NCI-H1092 treated with DMSO at 0.1 percent for 48 hours (cell line): ENCODE measurements around the gene LHFPL3.
"Not testable (repeated sequence)": the region's sequence is repeated elsewhere in the genome, so short reads cannot be mapped to it uniquely, and the experiment has no call there.

ENCODE experiments used
- DNase-seq: peaks from one replicate; lab custom pipeline; 2025; lab: John Stamatoyannopoulos, UW

The LHFPL3 gene

DNA sequence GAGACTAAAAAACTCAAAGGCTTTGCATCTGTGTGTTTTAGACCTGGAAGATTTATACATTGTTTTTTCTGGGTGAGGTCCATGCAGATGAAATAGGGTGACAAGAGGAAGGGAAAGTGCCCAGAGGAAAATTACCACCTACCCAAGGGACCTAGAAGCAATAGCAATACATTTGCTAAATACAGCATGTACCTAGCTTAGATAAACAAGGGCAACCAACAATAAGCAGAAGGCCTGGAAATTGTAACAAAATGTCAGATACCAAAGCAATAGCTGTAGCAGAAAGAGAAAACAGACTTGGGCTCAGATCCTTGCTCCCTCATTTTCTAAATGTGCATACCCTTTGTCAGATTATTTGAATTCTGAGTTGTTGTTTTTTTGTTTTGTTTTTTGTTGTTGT, 367.2 kb downstream of the LHFPL3 start:
- DNase-seq, result no peak

DNA sequence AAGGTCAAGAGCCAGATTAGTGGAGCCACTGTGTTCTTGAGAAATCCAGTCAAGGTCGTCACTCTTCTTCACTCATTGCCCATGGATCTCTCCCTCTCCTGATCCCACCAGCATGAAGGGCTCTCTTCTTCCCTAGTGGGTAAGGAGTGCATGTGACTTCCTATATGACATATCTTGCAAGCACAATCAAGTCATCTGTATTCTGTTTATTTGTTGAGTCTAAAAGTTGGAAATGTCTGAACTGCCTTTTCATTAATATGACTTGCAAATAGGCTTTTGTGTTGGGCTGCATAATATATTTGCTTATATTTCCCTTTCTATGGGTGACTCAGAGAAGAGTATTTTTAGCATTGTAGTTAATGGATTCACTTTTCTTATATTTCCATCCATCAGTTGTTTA, 371.9 kb downstream of the LHFPL3 start:
- no peak for DNase-seq

DNA sequence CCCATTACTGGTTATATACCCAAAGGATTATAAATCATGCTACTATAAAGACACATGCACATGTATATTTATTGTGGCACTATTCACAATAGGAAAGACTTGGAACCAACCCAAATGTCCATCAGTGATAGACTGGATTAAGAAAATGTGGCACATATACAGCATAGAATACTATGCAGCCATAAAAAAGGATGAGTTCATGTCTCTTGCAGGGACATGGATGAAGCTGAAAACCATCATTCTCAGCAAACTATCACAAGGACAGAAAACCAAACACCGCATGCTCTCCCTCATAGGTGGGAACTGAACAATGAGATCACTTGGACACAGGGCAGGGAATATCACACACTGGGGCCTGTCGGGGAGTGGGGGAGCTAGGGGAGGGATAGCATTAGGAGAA, 392.6 kb downstream of the LHFPL3 start:
- not testable (repeated sequence) for DNase-seq

DNA sequence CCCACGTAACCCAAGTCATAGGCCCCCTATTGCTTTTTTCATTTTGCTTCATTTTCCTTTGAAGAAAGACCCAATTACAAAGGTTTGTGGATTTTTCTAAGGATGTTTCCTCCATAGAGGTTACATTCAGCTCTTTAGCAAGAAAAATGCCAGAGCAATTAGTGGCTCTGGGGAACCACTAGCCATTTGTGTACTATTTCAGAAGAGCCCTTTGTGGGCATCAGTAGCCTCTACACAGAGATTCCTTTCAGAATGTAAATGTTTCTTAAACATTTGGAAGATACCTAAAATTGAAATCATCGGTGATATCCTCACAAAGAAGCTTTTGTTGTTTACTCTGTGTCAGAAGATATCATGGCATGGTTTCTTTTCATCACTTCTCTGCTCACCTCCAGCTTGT, 394.6 kb downstream of the LHFPL3 start:
- DNase-seq, result no peak

DNA sequence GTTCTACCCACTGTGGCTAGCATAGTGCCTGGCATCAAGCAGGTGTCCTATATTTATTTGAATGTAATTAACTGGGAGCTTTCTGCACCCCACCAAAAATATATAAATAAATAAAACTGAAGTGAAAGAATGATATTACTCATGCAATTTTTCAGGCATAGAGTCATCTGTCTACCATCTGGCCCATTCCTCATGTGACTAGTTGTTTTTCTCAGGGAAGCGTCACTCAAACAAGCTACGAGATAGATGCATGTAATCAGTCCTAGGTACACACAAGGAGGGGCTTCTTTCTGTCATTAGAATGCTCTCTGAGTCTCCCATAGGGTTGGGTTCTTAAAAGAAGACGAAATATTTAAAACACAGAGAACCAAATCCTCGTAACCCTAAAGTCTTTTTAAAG, 430.1 kb downstream of the LHFPL3 start:
- no peak for DNase-seq

DNA sequence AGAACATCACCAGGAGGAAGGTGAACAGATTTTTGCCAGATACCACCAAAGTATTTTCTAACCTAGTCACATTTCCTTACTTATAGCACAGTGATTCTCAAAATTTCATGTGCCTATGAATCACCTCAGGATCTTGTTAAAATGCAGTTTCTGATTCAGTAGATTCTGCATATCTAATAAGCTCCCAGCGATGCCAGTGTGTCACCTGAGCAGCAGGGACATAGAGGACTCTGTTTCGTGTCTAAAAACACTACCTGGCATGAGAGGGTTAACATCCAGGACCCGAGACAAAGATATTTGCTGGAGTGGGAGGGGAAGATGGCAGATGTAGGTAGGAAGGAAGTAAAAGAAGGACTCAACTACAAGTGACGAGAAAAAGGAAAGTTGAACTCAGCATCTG, 433.5 kb downstream of the LHFPL3 start:
- no peak for DNase-seq

DNA sequence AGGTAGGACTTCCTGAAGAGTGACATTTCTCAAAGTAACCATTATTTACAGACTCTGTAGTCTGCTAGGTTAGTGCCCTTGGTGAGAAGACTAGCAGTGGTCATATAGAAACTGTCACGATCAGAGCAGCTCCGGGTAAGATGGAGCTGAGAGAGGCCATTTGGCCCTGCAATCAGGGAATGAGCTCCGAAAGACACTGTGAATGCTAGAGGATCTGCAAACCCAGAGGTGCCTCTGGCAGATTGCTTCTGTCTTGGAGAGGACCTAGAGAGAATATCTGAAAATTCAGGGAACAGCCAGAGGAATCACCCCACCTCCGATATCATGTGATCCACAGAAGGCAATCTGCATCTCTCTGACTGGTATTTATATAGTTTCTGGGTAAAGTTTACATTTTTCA, 438.7 kb downstream of the LHFPL3 start:
- DNase-seq, result no peak

DNA sequence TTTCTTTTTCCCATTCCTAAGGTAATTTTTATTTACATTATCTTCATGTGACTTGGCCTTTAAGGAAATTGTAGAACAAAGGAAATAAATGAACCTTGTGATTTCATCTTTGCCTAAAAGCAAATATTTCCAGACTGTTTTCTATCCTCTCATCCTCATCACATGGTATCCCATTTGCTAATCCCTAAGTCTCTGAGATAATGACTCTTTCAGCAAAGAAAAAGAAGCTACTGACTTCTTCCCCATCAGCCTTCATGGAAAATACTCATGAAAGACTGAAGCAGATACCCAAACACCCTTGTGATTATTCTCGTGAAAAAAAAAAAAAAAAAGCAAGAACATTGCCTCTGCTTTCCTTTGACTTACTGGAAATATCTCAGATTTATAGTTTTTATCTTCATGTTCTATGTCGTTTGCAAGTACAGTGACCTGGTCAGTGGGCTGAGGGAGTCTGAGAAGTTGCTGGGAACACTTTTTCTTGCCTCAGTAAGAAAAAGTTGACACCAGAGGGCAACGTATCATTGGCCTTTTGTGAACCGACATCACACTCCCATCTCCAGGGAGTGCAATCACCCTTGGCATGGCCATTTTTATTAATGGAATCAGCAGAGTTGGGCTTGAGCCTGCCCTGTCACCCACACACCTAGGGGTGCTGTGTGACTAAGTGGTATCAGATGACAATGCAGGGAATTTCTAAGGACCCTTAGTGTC, 439.6 kb downstream of the LHFPL3 start:
- DNase-seq, result no peak

DNA sequence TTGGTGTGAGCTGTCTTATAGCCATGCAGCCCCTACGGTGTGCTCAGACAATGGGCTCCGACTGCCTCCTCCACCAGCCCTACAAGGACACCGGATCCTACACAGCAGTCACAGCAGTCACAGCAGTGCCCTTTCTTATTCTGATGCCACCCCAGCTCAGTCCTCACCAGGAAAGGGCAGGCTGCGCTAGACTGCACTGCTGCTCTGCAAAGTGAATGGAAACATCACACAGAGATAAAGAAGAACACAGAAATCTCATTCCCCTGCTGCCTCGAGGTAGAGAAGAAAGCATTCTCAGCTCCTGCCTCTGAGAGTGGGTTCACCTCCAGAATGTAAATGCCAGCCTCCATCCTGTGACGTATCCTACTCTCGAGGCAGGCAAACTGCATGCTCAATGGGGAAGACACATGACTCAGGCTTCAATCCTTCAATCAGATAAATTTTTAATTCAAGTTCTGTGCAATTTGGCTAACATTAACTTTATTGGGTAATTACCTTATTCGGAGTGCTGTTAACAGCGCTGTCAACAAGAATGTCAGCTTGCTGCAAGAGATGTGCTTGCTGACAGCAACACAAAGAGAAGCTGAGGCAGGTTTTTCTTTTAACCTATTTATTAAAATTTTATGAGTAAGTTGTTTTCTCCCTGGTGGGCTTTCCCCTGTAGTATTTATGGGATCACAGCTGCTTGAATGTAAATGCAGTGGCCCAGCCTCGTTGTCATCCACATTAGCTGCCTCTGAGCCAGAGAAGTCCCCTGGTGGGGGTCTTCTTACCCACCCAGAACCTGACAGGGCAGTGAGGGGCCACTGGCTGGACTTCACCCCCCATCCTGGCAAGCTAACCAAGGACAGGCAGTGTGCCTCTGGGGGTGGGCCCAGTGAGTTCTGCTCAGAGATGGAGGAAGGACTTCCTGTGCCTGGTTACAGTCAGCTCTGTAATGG, 444.3 kb downstream of the LHFPL3 start:
- no peak for DNase-seq

DNA sequence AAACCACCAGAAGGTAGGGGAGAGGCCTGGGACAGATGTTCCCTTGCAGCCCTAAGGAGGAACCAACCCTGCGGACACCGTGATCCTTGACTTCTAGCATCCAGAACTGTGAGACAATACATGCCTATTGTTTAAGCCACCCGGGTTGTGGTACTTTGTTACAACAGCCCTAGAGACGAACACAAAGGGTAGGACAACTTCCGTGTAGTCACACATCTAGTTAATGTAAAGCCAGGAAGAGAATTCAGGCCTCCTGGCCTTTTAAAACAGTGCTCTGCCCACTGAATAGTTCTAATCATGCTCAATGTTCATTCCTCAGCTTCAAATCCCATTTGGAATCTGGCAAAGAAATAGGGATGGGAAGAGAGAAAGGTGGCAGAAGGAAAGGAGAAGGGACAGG, 445.4 kb downstream of the LHFPL3 start:
- DNase-seq, result no peak

DNA sequence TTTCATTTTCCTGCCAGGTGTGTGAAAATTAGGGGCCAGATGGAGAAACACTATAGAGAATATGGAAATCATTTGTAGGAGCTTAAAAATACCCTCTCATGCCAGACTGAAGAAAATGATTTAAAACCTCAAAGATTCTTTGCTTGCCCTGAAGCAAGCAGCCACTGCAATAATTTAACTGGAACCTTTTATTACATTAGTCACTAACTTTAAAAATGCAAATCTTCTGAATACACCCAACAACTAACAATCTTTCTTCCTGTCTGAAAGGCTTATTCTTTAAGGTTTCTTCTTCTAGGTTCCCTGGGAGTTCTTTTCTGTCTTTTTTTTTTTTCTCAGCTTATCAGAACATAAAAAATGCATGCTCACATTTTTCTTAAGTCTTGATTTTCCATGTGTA, 447.1 kb downstream of the LHFPL3 start:
- no peak for DNase-seq

DNA sequence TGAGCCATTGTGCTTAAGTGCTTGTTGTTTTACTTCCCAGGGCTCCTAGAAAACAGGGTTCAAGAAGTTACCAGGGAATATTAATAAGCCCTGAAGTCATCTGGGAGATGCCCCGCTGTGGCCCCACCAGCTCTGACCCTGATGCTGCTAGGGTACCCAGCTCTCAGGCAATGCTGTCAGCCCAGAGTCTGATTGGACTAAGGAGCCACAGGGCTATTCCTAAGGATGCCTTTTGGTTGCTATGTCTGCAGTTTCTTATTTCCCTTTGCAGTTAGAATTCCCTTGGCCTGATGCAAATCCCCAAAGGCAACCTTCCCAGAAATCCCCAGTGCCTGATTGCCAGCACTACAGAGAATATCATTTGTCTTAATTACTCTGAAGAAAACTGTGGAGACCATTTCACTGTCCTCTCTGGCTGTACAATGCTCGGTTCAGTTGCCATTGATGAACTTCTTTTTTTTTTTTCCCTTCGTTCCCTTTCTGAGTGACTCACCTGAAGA, 448.9 kb downstream of the LHFPL3 start:
- no peak for DNase-seq

DNA sequence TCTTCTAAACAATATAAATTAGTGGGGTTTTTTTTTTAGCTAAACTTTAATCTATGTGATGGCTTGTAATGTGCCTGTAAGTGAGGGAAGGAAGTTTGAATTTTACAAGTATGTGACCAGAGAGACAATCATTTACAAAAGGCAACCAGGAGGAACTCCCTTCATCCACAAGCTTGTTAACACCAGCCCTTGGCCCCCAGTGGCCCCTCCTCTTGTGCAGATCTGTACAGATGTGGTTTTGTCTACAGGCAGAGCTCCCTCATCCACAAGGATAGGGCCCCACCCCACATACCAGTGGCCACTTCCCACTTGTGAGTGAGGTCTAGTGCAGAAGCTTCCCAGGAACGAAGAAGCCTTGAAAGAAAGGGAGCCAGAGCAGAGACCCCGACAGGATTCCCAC, 451.5 kb downstream of the LHFPL3 start:
- DNase-seq, result no peak

DNA sequence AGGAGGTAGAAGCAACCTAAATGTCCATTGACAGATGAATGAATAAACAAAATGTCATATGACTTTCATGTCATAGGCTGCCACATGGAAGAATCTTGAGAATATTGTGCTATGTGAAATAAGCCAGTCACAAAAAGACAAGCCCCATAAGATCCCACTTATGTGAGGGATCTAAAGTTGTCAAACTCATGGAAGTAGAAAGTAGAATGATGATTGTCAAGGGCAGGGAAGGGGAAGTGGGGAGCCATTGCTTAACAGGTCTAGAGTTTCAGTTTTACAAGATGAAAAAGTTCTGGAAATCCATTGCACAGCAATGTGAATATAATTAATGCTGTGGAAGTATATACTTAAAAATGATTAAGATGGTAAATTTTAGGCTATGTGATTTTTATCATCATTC, 456.3 kb downstream of the LHFPL3 start:
- no peak for DNase-seq

DNA sequence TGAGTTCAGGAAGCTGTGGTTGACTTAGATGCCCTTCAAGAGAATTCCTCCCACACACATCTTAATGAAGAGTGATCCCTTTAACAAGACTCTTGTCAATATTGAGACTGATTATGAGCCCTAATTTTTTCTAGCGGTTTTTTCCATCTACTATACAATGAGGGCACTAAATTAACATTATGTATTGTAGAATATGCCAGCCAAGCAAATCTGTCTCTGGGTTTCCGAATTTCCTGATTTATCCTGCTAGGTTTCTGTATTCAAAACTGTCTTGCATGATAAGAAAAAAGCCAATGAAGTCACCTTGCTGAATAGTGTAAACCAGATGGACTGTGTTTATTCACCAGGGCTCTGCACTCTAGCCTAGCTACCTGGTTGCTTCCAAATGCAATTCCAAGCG, 461.4 kb downstream of the LHFPL3 start:
- no peak for DNase-seq

DNA sequence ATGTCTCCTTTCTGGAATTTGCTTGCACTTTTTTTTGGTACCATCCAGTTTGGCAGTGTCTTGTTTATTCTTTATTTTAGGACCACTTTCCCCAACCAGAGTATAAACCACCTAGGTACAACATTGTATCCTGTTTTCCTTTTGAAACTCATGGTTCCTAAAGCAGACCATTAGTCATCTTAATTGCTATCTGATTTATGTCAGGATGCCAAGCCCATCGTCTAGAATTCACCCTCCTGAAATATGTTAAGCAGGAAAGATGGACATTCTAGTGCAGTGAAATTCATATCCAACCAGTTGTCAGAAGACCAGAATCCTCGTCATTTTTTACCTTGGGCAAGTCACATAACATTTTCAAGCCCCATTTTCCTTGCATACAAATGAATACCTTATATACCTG, 462.0 kb downstream of the LHFPL3 start:
- no peak for DNase-seq

DNA sequence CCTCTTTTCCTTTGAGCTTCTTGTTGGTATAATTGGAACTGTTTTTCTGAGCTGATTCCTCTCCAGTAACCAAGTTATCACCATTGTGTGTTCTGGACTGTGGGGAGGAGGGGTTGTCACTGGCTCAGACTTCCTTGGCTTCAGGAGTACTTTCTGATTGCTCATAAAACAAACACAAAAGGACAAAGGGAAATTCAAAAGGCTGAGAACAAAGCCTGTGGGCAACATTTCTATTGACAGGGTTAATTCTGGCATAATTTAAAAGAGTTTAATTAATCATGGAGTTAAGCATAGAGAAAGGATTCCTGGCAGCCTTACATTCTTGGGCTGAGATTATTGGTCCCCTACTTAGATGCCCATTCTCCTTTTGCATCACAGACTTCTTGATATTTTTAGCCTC, 462.7 kb downstream of the LHFPL3 start:
- DNase-seq, result no peak

DNA sequence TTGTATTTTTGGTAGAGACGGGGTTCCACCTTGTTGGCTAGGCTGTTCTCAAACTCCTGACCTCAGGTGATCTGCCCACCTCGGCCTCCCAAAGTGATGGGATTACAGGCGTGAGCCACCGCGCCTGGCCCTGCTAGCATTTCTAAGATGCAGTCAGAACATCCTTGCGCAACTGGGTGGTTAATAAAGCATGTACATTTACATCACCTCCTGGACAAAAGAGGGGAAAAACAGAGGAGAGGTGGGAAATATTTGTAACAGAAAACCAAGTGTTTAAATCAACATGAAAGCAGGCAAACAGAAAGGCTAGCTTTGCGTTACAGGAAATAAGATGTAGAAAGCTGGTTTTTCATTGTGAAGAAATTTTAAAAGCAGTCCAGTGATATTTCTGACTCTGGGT, 464.7 kb downstream of the LHFPL3 start:
- DNase-seq, result no peak

DNA sequence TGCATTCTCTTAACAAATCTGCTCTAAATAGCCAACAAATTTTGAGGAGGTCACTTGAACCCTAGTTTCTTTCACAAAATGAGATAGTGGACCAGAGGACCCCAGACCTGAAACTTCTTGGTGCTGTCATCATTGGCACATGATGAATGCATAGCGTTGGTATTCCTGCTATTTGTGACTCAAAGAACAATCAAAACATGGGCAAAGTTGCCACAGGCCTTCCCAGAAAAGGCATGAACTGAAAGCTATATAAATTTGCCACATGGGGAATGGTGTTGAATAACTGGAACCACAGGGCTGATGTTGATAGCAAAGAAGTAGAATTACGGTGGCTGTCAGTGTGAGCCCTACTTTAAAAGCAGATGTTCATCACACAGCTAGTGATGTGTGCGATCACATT, 465.8 kb downstream of the LHFPL3 start:
- DNase-seq, result no peak

DNA sequence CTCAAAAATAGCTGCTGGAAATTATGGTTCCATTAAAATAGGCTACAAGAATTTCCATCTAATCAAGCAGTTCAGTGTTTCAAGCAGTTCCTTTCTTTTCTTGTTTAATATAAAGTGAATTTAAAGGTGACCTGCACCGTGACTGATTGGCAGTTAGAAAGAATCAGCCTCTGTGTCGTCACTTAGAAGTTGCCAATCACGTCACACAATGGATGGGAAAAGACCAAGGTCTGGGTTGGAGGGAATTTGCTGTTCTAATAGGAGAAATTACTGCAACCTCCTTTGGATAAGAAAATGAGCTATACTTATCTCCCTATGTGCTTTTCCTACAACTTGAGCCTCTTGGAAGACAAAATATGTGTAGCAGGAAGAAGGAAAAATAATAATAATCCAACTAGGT, 466.2 kb downstream of the LHFPL3 start:
- DNase-seq, result no peak

DNA sequence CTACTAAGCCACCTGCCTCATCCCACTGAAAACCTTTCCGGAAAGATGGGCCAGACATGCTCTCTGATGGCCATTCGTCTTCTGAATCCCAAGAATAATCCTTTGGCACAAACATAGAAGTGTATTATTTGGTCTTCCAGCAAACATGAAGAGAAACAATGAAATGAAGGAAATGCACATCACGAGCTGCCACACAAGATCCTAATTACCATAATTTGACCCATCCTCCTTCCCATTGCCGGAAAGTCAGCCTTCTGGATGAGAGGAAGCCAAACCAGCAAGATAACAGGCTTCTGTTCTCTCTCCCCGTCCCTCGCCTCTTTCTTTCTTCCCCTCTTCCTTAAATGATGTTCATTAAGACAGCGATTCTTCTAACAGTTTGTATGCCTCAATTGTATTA, 466.7 kb downstream of the LHFPL3 start:
- DNase-seq, result no peak

DNA sequence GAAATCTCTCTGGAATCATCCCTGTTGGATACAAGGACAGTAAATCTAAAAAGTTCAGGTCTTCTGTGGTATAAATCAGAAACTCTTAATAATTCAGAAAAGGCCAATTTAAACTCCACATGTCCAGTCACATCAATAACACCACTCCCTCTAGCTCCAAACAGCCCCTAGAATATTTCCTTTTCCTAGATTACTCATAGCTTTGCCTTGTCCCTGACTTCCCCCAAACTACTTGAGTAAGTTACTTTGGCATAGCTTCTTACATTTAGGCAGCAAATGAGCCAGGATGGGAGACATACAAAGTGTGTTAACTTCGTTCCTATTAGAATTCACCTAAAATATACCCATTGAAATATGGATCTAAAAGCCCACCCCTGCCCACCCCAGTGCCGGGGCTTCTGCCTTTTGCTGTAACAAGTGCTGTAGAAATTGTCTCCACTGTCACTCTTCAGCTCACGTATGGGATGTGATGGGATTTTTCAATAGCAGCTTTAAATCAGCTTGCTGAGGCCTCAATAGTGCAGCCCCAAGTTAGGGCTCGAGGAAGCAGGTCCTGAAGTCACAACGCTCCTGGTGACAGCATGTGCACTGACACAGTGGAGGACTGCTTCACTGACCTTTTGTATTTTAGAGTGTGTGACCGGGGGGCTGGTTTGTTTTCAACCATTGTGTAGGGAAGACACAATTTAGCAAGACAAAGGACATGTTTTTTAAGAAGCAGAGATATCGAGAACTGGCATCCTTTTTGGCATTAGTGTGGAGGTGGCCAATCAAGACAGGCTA, 467.4 kb downstream of the LHFPL3 start:
- no peak for DNase-seq

DNA sequence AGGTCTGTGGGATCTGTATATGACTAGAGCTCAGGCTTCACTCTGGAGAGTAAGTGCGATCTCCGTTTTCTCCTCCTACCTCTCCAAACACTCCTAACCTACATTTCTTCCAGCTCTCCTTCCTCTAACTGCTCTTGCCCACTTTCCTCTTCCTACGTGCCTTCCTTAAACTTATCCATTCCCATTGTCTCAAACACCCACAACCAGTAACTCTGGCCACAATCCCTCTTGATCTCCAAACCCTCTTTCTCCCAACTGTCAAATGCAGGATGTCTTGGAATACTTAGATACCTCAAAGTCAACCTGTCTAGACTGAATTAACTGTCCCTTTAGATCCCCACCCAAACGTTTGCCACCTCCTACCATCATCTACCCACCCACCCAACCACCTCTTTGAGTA, 471.9 kb downstream of the LHFPL3 start:
- no peak for DNase-seq
